Activated CD4-positive, alpha-beta T cell treated with anti-CD3 and anti-CD28 coated beads, Interleukin-2, Interleukin-6, amounts not matched to agents 100 ng/mL and 50 ng/mL, durations not matched to agents 16 hours and 8 hours (primary cell): ENCODE results near the gene CDKL4.
"Not testable (repeated sequence)": the region's sequence is repeated elsewhere in the genome, so short reads cannot be mapped to it uniquely, and the experiment has no call there.

Experiments
- DNase-seq: peaks from one replicate; pipeline ENCODE4 v3.0.0-alpha.2; 2020

Gene CDKL4

GRCh38 chr2:39176997-39177396 is 66.8 kb downstream of the CDKL4 start:
- no peak for DNase-seq

- no peak for DNase-seq
Measured at GRCh38 chr2:39175026-39175812, 68.6 kb downstream of the CDKL4 start.

GRCh38 chr2:39174022-39174421 is 69.7 kb downstream of the CDKL4 start:
- no peak for DNase-seq

GRCh38 chr2:39172047-39172706 is 71.6 kb downstream of the CDKL4 start:
- not testable (repeated sequence) for DNase-seq

GRCh38 chr2:39171621-39172020 is 72.1 kb downstream of the CDKL4 start:
- no peak for DNase-seq

- no peak for DNase-seq
Measured at GRCh38 chr2:39164089-39164488, 79.7 kb downstream of the CDKL4 start.

- no peak for DNase-seq
Measured at GRCh38 chr2:39160982-39161381, 82.8 kb downstream of the CDKL4 start.

- DNase-seq, result no peak
Measured at GRCh38 chr2:39159283-39159682, 84.5 kb downstream of the CDKL4 start.

GRCh38 chr2:39158351-39158750 is 85.4 kb downstream of the CDKL4 start:
- DNase-seq, result no peak

GRCh38 chr2:39156846-39157245 is 86.9 kb downstream of the CDKL4 start:
- no peak for DNase-seq

- no peak for DNase-seq
Measured at GRCh38 chr2:39156107-39156506, 87.7 kb downstream of the CDKL4 start.

GRCh38 chr2:39155573-39155972 is 88.2 kb downstream of the CDKL4 start:
- not testable (repeated sequence) for DNase-seq

GRCh38 chr2:39154944-39155343 is 88.8 kb downstream of the CDKL4 start:
- DNase-seq, result no peak

GRCh38 chr2:39153312-39153711 is 90.5 kb downstream of the CDKL4 start:
- DNase-seq, result no peak

GRCh38 chr2:39152504-39152903 is 91.3 kb downstream of the CDKL4 start:
- DNase-seq, result no peak

- no peak for DNase-seq
Measured at GRCh38 chr2:39150890-39151497, 92.8 kb downstream of the CDKL4 start.

- no peak for DNase-seq
Measured at GRCh38 chr2:39150102-39150562, 93.6 kb downstream of the CDKL4 start.

- no peak for DNase-seq
Measured at GRCh38 chr2:39146630-39147029, 97.1 kb downstream of the CDKL4 start.

GRCh38 chr2:39145906-39146421 is 97.8 kb downstream of the CDKL4 start:
- DNase-seq, result no peak

GRCh38 chr2:39144416-39144815 is 99.4 kb downstream of the CDKL4 start:
- no peak for DNase-seq

GRCh38 chr2:39142904-39143605 is 100.7 kb downstream of the CDKL4 start:
- DNase-seq, result no peak

GRCh38 chr2:39141334-39142271 is 102.2 kb downstream of the CDKL4 start:
- peak; percentile 72 for DNase-seq
